SK-N-MC (cell line): ENCODE measurements around the gene PCBD1.

ENCODE experiments used
- DNase-seq: peaks from one replicate; pipeline ENCODE4 v3.0.0-alpha.2; 2011; ENCODE audit warnings: low read depth, low spot score
- H3K27ac ChIP-seq: fragments of 200-600 bp; sonication (generic); 2 replicates; pipeline ENCODE4 v1.5.1; 2016; ENCODE audit warnings: mixed run types
- H3K36me3 ChIP-seq: fragments of 200-600 bp; sonication (generic); 2 replicates; pipeline ENCODE4 v1.6.1; 2017; ENCODE audit warnings: antibody characterized with exemption, low read length, mixed read lengths; ENCODE audit not compliant: insufficient read depth
- H3K4me3 ChIP-seq: fragments of 200-600 bp; sonication (generic); 2 replicates; pipeline ENCODE4 v1.5.1; 2016
- H3K9ac ChIP-seq: fragments of 200-600 bp; sonication (generic); 2 replicates; pipeline ENCODE4 v1.8.0; 2017; ENCODE audit warnings: mixed run types, mixed read lengths; ENCODE audit not compliant: insufficient read length
- H3K9me3 ChIP-seq: fragments of 200-600 bp; sonication (generic); 2 replicates; pipeline ENCODE4 v1.6.1; 2017; ENCODE audit warnings: low read depth, mild to moderate bottlenecking, antibody characterized with exemption, low read length, moderate library complexity, mixed read lengths
- EZH2 ChIP-seq: fragments of 200-600 bp; sonication (generic); IDR thresholded peaks from one replicate; pipeline ENCODE4 v1.6.1; 2017; ENCODE audit warnings: antibody characterized with exemption
- FOXP2 ChIP-seq: optimal IDR thresholded peaks from 2 replicates; pipeline ENCODE3; 2011; ENCODE audit warnings: mild to moderate bottlenecking, moderate library complexity; ENCODE audit not compliant: insufficient read depth; ENCODE audit errors: extremely low read length, control extremely low read depth
- POLR2AphosphoS5 ChIP-seq: IDR thresholded peaks from 2 replicates; pipeline ENCODE4 v1.6.1; 2012; ENCODE audit warnings: mild to moderate bottlenecking, low read depth, low read length, borderline replicate concordance

Gene PCBD1

GRCh38 chr10:70907637-70908405 lies 19.5 kb upstream of the PCBD1 start:
- no peak for TF ChIP-seq POLR2AphosphoS5
- no peak for TF ChIP-seq EZH2
- TF ChIP-seq FOXP2: no peak
- Histone ChIP-seq H3K9ac (no peak overlapping the region), H3K27ac (no peak overlapping the region), H3K4me3 (no peak overlapping the region), H3K36me3 (no peaks in the 10 kb centered on the region), H3K9me3 (no peaks in the 10 kb centered on the region)
- DNase-seq: no peak

GRCh38 chr10:70906953-70907636 lies 18.7 kb upstream of the PCBD1 start:
- H3K9ac ChIP-seq: no peak overlapping the region
- no peaks in the 10 kb centered on the region for H3K36me3 ChIP-seq
- TF ChIP-seq EZH2: no peak
- no peak for TF ChIP-seq POLR2AphosphoS5
- no peak for TF ChIP-seq FOXP2
- no peaks in the 10 kb centered on the region for H3K9me3 ChIP-seq
- H3K27ac ChIP-seq: no peak overlapping the region
- DNase-seq: no peak
- H3K4me3 ChIP-seq: no peak overlapping the region

- no peak overlapping the region for H3K9ac ChIP-seq
- DNase-seq: no peak
Measured at GRCh38 chr10:70906031-70906783, 17.8 kb upstream of the PCBD1 start.

GRCh38 chr10:70905071-70906021 lies 17.0 kb upstream of the PCBD1 start:
- H3K9ac ChIP-seq: no peak overlapping the region
- no peak overlapping the region for H3K27ac ChIP-seq
- H3K4me3 ChIP-seq: no peak overlapping the region
- no peak for DNase-seq
- H3K36me3 ChIP-seq: no peaks in the 10 kb centered on the region
- H3K9me3 ChIP-seq: no peaks in the 10 kb centered on the region
- no peak for TF ChIP-seq FOXP2

More at GRCh38 chr10:70906031-70906783, 17.8 kb upstream of the PCBD1 start:
- Histone ChIP-seq H3K27ac (no peak overlapping the region), H3K36me3 (no peaks in the 10 kb centered on the region), H3K4me3 (no peak overlapping the region), H3K9me3 (no peaks in the 10 kb centered on the region)
- TF ChIP-seq POLR2AphosphoS5: no peak
- no peak for TF ChIP-seq EZH2
- no peak for TF ChIP-seq FOXP2

GRCh38 chr10:70903262-70903921 lies 15.0 kb upstream of the PCBD1 start:
- Histone ChIP-seq H3K36me3 (no peaks in the 10 kb centered on the region), H3K27ac (no peak overlapping the region), H3K9me3 (no peaks in the 10 kb centered on the region), H3K9ac (no peak overlapping the region), H3K4me3 (no peak overlapping the region)
- TF ChIP-seq FOXP2: no peak
- TF ChIP-seq POLR2AphosphoS5: no peak
- no peak for TF ChIP-seq EZH2
- no peak for DNase-seq

- TF ChIP-seq EZH2 (no peak), POLR2AphosphoS5 (no peak), FOXP2 (no peak)
- DNase-seq: no peak
- H3K27ac ChIP-seq: no peak overlapping the region
- H3K4me3 ChIP-seq: no peak overlapping the region
- H3K9ac ChIP-seq: no peak overlapping the region
- no peaks in the 10 kb centered on the region for H3K36me3 ChIP-seq
- no peaks in the 10 kb centered on the region for H3K9me3 ChIP-seq
Measured at GRCh38 chr10:70902661-70903261, 14.4 kb upstream of the PCBD1 start.

- no peaks in the 10 kb centered on the region for H3K36me3 ChIP-seq
- no peak overlapping the region for H3K27ac ChIP-seq
- H3K9me3 ChIP-seq: no peaks in the 10 kb centered on the region
- no peak overlapping the region for H3K9ac ChIP-seq
- TF ChIP-seq FOXP2: no peak
- TF ChIP-seq EZH2: no peak
- no peak for TF ChIP-seq POLR2AphosphoS5
- no peak for DNase-seq
- no peak overlapping the region for H3K4me3 ChIP-seq
Measured at GRCh38 chr10:70901276-70901878, 13.0 kb upstream of the PCBD1 start.
